H1 (cell line): Measurements from ENCODE around the gene SPOCD1. TPM values are rescaled to one million over a fixed set of nuclear protein-coding genes. Genes with fewer than 3 reads are reported as not detected.
A peak's percentile ranks its signal among the peaks of the same experiment; 100 is the strongest.

Source experiments
- CTCF ChIA-PET: fragments of 300-600 bp; sonication (Branson Sonifier 250); formaldehyde crosslinking; loops from one replicate; lab custom pipeline; 2021; ENCODE audit not compliant: partially characterized antibody; lab: Charles Lee
- POLR2A ChIA-PET: fragments of 300-600 bp; sonication (Branson Sonifier 250); formaldehyde crosslinking; loops from one replicate; lab custom pipeline; 2021; ENCODE audit warnings: inconsistent platforms; ENCODE audit not compliant: partially characterized antibody; lab: Charles Lee
- DNase-seq, 2 experiments: peaks; one replicate each; pipeline versions ENCODE4 v3.0.0 to v3.0.0-alpha.2; 2010 to 2022; ENCODE audit warnings: low spot score in 2 of 2, low read depth in 1 of 2, mixed read lengths in 1 of 2
- FAIRE-seq: peaks from 2 replicates; lab custom pipeline; 2011; peaks lifted over from hg19 to GRCh38; lab: Jason Lieb, UNC
- H2AFZ ChIP-seq: 2 replicates; pipeline ENCODE4 v1.8.1; 2012; ENCODE audit warnings: low read length, inconsistent platforms
- H2AK5ac ChIP-seq: 2 replicates; pipeline ENCODE4 v1.6.1; 2013; ENCODE audit warnings: low read depth, low read length
- H2BK120ac ChIP-seq: replicated peaks from 2 replicates; pipeline ENCODE3; 2013; ENCODE audit warnings: low read depth, low read length, inconsistent platforms
- H2BK12ac ChIP-seq: 2 replicates; pipeline ENCODE4 v1.6.1; 2013; ENCODE audit warnings: low read depth, low read length
- H2BK15ac ChIP-seq: 2 replicates; pipeline ENCODE4 v1.6.1; 2013; ENCODE audit warnings: low read length
- H2BK20ac ChIP-seq: 2 replicates; pipeline ENCODE4 v1.6.1; 2013; ENCODE audit warnings: low read length
- H2BK5ac ChIP-seq: 2 replicates; pipeline ENCODE4 v1.6.1; 2013; ENCODE audit warnings: low read depth, low read length
- H3K14ac ChIP-seq: 2 replicates; pipeline ENCODE4 v1.6.1; 2013; ENCODE audit warnings: inconsistent platforms; ENCODE audit not compliant: insufficient read length
- H3K18ac ChIP-seq: 2 replicates; pipeline ENCODE4 v1.6.1; 2013; ENCODE audit warnings: low read length; ENCODE audit errors: extremely low read depth
- H3K23ac ChIP-seq: 2 replicates; pipeline ENCODE4 v1.6.1; 2013; ENCODE audit warnings: inconsistent platforms; ENCODE audit not compliant: insufficient read length
- H3K23me2 ChIP-seq: 2 replicates; pipeline ENCODE4 v1.6.1; 2013; ENCODE audit warnings: low read depth, low read length
- H3K27ac ChIP-seq: 2 replicates; pipeline ENCODE4 v1.6.1; 2011; ENCODE audit warnings: low read depth, low read length, inconsistent platforms
- H3K27me3 ChIP-seq, 4 experiments: replicated peaks in 1 of 4; 1 replicate in 1 of 4; 2 replicates in 3 of 4; pipeline versions ENCODE4 v1.6.1 to v1.8.1; 2011 to 2013; ENCODE audit warnings: low read length in 3 of 4, mild to moderate bottlenecking in 3 of 4, inconsistent platforms in 2 of 4, mixed read lengths in 2 of 4, moderate library complexity in 1 of 4; ENCODE audit not compliant: control insufficient read depth in 3 of 4, insufficient read depth in 3 of 4; ENCODE audit errors: extremely low read depth in 1 of 4
- H3K36me3 ChIP-seq, 4 experiments: 2 replicates each; pipeline versions ENCODE4 v1.6.1 to v1.8.1; 2011 to 2013; ENCODE audit warnings: mild to moderate bottlenecking in 4 of 4, low read length in 3 of 4, moderate library complexity in 2 of 4, control low read depth in 1 of 4, inconsistent platforms in 1 of 4; ENCODE audit not compliant: insufficient read depth in 4 of 4, control insufficient read depth in 2 of 4
- H3K4ac ChIP-seq: replicated peaks from 2 replicates; pipeline ENCODE3; 2013; ENCODE audit warnings: low read length, low read depth, mixed read lengths, inconsistent platforms; ENCODE audit not compliant: insufficient read length
- H3K4me1 ChIP-seq, 4 experiments: replicated peaks in 1 of 4; 1 replicate in 1 of 4; 2 replicates in 3 of 4; pipeline versions ENCODE4 v1.6.1 to v1.8.1; 2011 to 2013; ENCODE audit warnings: low read length in 3 of 4, inconsistent platforms in 2 of 4, mixed read lengths in 1 of 4; ENCODE audit not compliant: insufficient read depth in 4 of 4, control insufficient read depth in 3 of 4
- H3K4me2 ChIP-seq, 2 experiments: 2 replicates each; pipeline versions ENCODE4 v1.6.1 to v1.8.1; 2011 to 2013; ENCODE audit warnings: low read depth in 2 of 2, low read length in 2 of 2, control low read depth in 1 of 2, inconsistent platforms in 1 of 2, mild to moderate bottlenecking in 1 of 2; ENCODE audit not compliant: insufficient read depth in 1 of 2
- H3K4me3 ChIP-seq, 4 experiments: fragments of 200-600, 300-600 bp in 1 of 4; sonication (generic), shearing (Covaris generic), sonication (Bioruptor Twin) in 1 of 4; 2 replicates each; pipeline versions ENCODE4 v1.5.1 to v1.8.1; 2011 to 2016; ENCODE audit warnings: low read length in 4 of 4, low read depth in 3 of 4, control low read depth in 2 of 4, inconsistent platforms in 2 of 4, mild to moderate bottlenecking in 2 of 4, mixed read lengths in 1 of 4, moderate library complexity in 1 of 4; ENCODE audit not compliant: insufficient read depth in 2 of 4; ENCODE audit errors: extremely low read depth in 1 of 4
- H3K56ac ChIP-seq: replicated peaks from 2 replicates; pipeline ENCODE3; 2013; ENCODE audit warnings: low read depth, mild to moderate bottlenecking, mixed read lengths, low read length, inconsistent platforms; ENCODE audit not compliant: insufficient read length
- H3K79me1 ChIP-seq: 2 replicates; pipeline ENCODE4 v1.6.1; 2013; ENCODE audit warnings: low read depth, low read length, control low read depth
- H3K79me2 ChIP-seq, 2 experiments: 2 replicates each; pipeline versions ENCODE4 v1.6.1 to v1.8.1; 2012 to 2013; ENCODE audit warnings: low read length in 2 of 2, mild to moderate bottlenecking in 2 of 2, inconsistent platforms in 1 of 2; ENCODE audit not compliant: insufficient read depth in 2 of 2, control insufficient read depth in 1 of 2
- H3K9ac ChIP-seq, 4 experiments: replicated peaks in 1 of 4; 1 replicate in 1 of 4; 2 replicates in 3 of 4; pipeline versions ENCODE4 v1.6.1 to v1.8.1; 2011 to 2013; ENCODE audit warnings: low read depth in 3 of 4, low read length in 3 of 4, control low read depth in 2 of 4, mild to moderate bottlenecking in 2 of 4, moderate library complexity in 2 of 4, inconsistent platforms in 1 of 4; ENCODE audit errors: extremely low read depth in 1 of 4
- H3K9me3 ChIP-seq, 2 experiments: 2 replicates each; pipeline versions ENCODE4 v1.6.1 to v1.8.1; 2012 to 2013; ENCODE audit warnings: mild to moderate bottlenecking in 2 of 2, moderate library complexity in 2 of 2, control low read depth in 1 of 2, inconsistent platforms in 1 of 2, low read depth in 1 of 2, low read length in 1 of 2, mixed read lengths in 1 of 2; ENCODE audit not compliant: insufficient read depth in 2 of 2
- H4K20me1 ChIP-seq, 2 experiments: replicated peaks in 1 of 2; 2 replicates each; pipeline versions ENCODE3 to v1.8.1; 2011 to 2013; ENCODE audit warnings: inconsistent platforms in 2 of 2, low read length in 2 of 2, mild to moderate bottlenecking in 1 of 2; ENCODE audit not compliant: insufficient read depth in 2 of 2, control insufficient read depth in 1 of 2
- H4K5ac ChIP-seq: 2 replicates; pipeline ENCODE4 v1.6.1; 2013; ENCODE audit warnings: low read length, low read depth, mixed read lengths, inconsistent platforms; ENCODE audit not compliant: insufficient read length
- H4K8ac ChIP-seq: 2 replicates; pipeline ENCODE4 v1.8.0; 2013; ENCODE audit warnings: mild to moderate bottlenecking, moderate library complexity, low read length, inconsistent platforms; ENCODE audit not compliant: insufficient read depth; ENCODE audit errors: extremely low read depth
- H4K91ac ChIP-seq: replicated peaks from 2 replicates; pipeline ENCODE3; 2013; ENCODE audit warnings: low read length, mixed read lengths, inconsistent platforms; ENCODE audit not compliant: insufficient read length
- ATF2 ChIP-seq: IDR thresholded peaks from 2 replicates; pipeline ENCODE4 v1.6.1; 2012; ENCODE audit warnings: low read length, inconsistent platforms
- CEBPB ChIP-seq: IDR thresholded peaks from 2 replicates; pipeline ENCODE4 v1.6.1; 2012; ENCODE audit warnings: low read depth, low read length
- CREB1 ChIP-seq: IDR thresholded peaks from 2 replicates; pipeline ENCODE4 v1.6.1; 2012; ENCODE audit warnings: inconsistent platforms
- JUND ChIP-seq: IDR thresholded peaks from 2 replicates; pipeline ENCODE4 v1.6.1; 2011; ENCODE audit warnings: mild to moderate bottlenecking, improper control_type of control experiment, low read length
- POU5F1 ChIP-seq: IDR thresholded peaks from 2 replicates; pipeline ENCODE4 v1.6.1; 2011; ENCODE audit warnings: low read depth, mild to moderate bottlenecking, low read length, moderate library complexity
- SIN3A ChIP-seq, 2 experiments: IDR thresholded peaks in 1 of 2; conservative IDR thresholded peaks in 1 of 2; 2 replicates each; pipeline ENCODE4 v1.6.1; 2011 to 2012; ENCODE audit warnings: low read length in 2 of 2, improper control_type of control experiment in 1 of 2, low read depth in 1 of 2, mild to moderate bottlenecking in 1 of 2
- SIRT6 ChIP-seq: IDR thresholded peaks from one replicate; pipeline ENCODE4 v1.7.1; 2012; ENCODE audit warnings: low read length, inconsistent platforms
- SP2 ChIP-seq: IDR thresholded peaks from 2 replicates; pipeline ENCODE4 v1.6.1; 2012; ENCODE audit warnings: mild to moderate bottlenecking, low read length, inconsistent platforms
- WGBS, 2 experiments: shearing (Covaris generic) in 1 of 2; methylation state at CpG; one replicate each; pipeline versions ENCODE4 v1.1.6 to v1.1.7; 2013 to 2015; ENCODE audit warnings: low lambda C conversion rate in 2 of 2, mixed read lengths in 2 of 2, inconsistent platforms in 1 of 2, low coverage in 1 of 2, missing lambda C conversion rate in 1 of 2; ENCODE audit not compliant: insufficient replicate concordance in 2 of 2, insufficient coverage in 1 of 2, insufficient read length in 1 of 2; ENCODE audit errors: extremely low coverage in 1 of 2, missing lambda C conversion rate in 1 of 2; 5-methylcytosine and 5-hydroxymethylcytosine counted together
- polyA plus RNA-seq, 7 experiments: library from polyadenylated mRNA; depleted of rRNA in 3 of 7; stranded (reverse) in 5 of 7; unstranded in 2 of 7; fragments of >200 nt in 5 of 7; fragments of 200-250 nt in 2 of 7; gene quantifications; 1 replicate in 5 of 7; 2 replicates in 1 of 7; 4 replicates in 1 of 7; pipeline versions ENCODE4 v1.2.1 to v1.2.3, GENCODE V29; 2011 to 2013; ENCODE audit warnings: missing spikeins in 2 of 7, mixed read lengths in 2 of 7
- total RNA-seq: library from RNA; stranded (reverse); fragmentation: NEBNext Ultra II Directional; extraction: Animal tissue kit (Norgen Biotek cat#: 25700); gene quantifications from 2 replicates; pipeline ENCODE4 v1.2.1, GENCODE V29; 2021

SPOCD1 gene
- total and polyA plus RNA-seq, 2 of the 8 experiments (the other 6 are each of a cell fraction or from before 2014, with no cell fraction given): 1.8 to 2.9 TPM

GRCh38 chr1:31811605-31812004, 4.2 kb downstream of the SPOCD1 start:
- POLR2A ChIA-PET: interaction anchor here (0.7 to 1.0 kb wide), 2 partner anchors 52 to 140 kb away, joined by 3 read pairs; no protein-coding TSS in a partner anchor
- H3K4me2 ChIP-seq: no peak overlapping the region
- CTCF ChIA-PET: interaction anchor here (0.7 to 2.5 kb wide), 7 partner anchors 21 to 166 kb away, joined by 3 to 10 read pairs (median 4); no protein-coding TSS in a partner anchor

More at GRCh38 chr1:31811605-31812004, 4.2 kb downstream of the SPOCD1 start:
- no peak overlapping the region for H2BK15ac ChIP-seq
- 63% methylated on average over 7 of the region's 7 CpGs; no CpG with 5 or more reads in 1 of the 2 experiments for WGBS, 2 experiments
- no peak overlapping the region for H4K91ac ChIP-seq
- no peaks in the 10 kb centered on the region for H3K9me3 ChIP-seq
- TF ChIP-seq ATF2 (no peak), CEBPB (no peak), CREB1 (no peak), SIN3A (conservative IDR thresholded peaks at IDR 0.05 in 1 of 2, IDR thresholded peaks at IDR 0.05 in 1 of 2; ENCODE audit: low read depth in 1 of 2, low read length in 2 of 2) (0 out of 4 replicates have a peak, but pooled peaks of 1 of the 2 experiments have one; percentile 68), JUND (no peak), SIRT6 (no peak), SP2 (no peak), POU5F1 (no peak)
- no peak overlapping the region for H3K18ac ChIP-seq
- H2BK20ac ChIP-seq: no peak overlapping the region
- no peak overlapping the region; the same call in 1 of the 2 replicates for H3K27ac ChIP-seq
- H3K4me1 ChIP-seq: peaks cover 0 to 2% (median under 1%) of the 10 kb centered on the region in 4 experiments; a peak in 1 of 7 replicates
- H3K79me2 ChIP-seq: no peaks in the 10 kb centered on the region
- peak overlapping the region; percentile 35; the same call in 1 of the 2 replicates for H4K8ac ChIP-seq
- no peak overlapping the region for H3K9ac ChIP-seq
- no peak for FAIRE-seq
- no peak overlapping the region for H3K14ac ChIP-seq
- H4K20me1 ChIP-seq: no peaks in the 10 kb centered on the region
- DNase-seq: no peak
- no peak overlapping the region for H4K5ac ChIP-seq
- no peak overlapping the region for H3K4ac ChIP-seq
- H3K23ac ChIP-seq: no peak overlapping the region
- no peak overlapping the region for H2AFZ ChIP-seq
- H3K23me2 ChIP-seq: no peaks in the 10 kb centered on the region; the same call in 1 of the 2 replicates
- H3K79me1 ChIP-seq: no peaks in the 10 kb centered on the region
- H2BK12ac ChIP-seq: no peak overlapping the region
- no peak overlapping the region for H3K56ac ChIP-seq
- H2BK120ac ChIP-seq: no peak overlapping the region
- no peak overlapping the region for H3K4me3 ChIP-seq
- H2AK5ac ChIP-seq: no peak overlapping the region
- H3K36me3 ChIP-seq: no peaks in the 10 kb centered on the region
- H3K27me3 ChIP-seq: no peaks in the 10 kb centered on the region; a peak in 1 of 7 replicates
- no peak overlapping the region for H2BK5ac ChIP-seq
